ENCODE data around the gene SH3RF1.

DNA sequence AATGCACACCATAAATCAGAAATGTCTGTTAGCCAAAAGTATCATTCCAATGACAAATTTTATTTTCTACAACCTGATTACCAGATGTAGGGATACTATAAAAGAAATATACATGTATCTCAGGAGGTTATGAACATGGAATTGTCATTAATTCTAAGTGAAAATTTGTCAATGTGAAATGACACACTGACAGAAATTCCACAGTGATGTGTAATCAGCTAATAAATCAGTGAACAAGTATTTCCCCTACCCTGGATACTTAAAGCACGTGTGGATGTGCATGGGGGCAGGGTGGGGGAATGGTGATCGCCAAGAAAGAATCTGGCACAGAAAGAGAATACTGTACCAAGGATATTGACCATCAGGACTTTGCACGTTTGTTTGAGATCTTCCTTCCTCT lies 123.6 kb downstream of the SH3RF1 start:
- TF ChIP-seq EZH2 (IDR thresholded peaks at IDR 0.05; ENCODE audit: borderline replicate concordance, low read depth, low read length, severe bottlenecking): no peak
- TF ChIP-seq, protein P1, sequence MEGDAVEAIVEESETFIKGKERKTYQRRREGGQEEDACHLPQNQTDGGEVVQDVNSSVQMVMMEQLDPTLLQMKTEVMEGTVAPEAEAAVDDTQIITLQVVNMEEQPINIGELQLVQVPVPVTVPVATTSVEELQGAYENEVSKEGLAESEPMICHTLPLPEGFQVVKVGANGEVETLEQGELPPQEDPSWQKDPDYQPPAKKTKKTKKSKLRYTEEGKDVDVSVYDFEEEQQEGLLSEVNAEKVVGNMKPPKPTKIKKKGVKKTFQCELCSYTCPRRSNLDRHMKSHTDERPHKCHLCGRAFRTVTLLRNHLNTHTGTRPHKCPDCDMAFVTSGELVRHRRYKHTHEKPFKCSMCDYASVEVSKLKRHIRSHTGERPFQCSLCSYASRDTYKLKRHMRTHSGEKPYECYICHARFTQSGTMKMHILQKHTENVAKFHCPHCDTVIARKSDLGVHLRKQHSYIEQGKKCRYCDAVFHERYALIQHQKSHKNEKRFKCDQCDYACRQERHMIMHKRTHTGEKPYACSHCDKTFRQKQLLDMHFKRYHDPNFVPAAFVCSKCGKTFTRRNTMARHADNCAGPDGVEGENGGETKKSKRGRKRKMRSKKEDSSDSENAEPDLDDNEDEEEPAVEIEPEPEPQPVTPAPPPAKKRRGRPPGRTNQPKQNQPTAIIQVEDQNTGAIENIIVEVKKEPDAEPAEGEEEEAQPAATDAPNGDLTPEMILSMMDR (IDR thresholded peaks at IDR 0.05; ENCODE audit: borderline replicate concordance, extremely low read depth, low read length, poor library complexity, severe bottlenecking): no peak

Measured in DND-41 (cell line).